A549 treated with Hydrocortisone at 1 μM for 4 hours (cell line): ENCODE measurements around the gene TMEM151B. TPM values are rescaled to one million over a fixed set of nuclear protein-coding genes. Genes with fewer than 3 reads are reported as not detected.

Experiments used
- total RNA-seq: library from RNA; stranded (reverse); fragments of 200-300 nt; extraction: Qiagen RNA extraction; gene quantifications from 5 replicates; pipeline ENCODE4 v1.2.3, GENCODE V29; 2022

TMEM151B gene
- total RNA-seq = 0.03 to 0.15 TPM (median 0.07 TPM) in 5 replicates

DNA sequence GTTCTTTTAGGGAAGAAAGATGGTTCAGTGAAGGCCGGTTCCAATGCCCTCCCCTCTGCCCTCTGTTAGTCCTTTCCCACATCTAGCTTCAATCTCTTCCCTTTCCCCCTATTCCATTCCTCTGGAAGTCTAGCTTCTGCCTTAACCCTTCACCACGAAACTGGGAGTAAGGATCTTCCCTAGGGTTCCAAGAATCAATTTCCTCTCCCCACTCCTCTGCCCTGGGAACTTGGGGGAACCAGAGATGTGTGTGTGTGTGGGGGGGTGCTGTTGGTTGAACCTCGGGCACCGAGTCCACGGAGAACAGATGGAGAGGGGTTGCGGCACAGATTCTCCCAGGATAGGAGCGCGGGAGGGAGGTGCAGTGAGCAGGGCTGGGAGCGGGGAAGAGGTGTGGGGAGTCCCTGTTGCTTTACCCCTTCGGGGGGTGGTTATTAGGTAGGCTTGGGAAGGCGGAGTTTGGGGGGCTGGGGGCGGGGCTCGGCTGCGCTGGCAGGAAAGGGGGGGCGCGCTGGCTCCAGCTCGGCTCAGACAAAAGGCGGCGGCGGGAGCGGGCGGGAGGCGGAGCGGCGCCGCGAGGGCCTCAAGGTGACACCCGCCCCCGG is at the start of gene TMEM151B:
TMEM151B (plus strand) TSS at position 530 of the 605 bp plus-strand sequence. CDS start 293 bp downstream, outside the sequence.

GRCh38 chr6:44223319-44224028 is 46.8 kb upstream of the TMEM151B start, which contains the start of gene SLC29A1:
SLC29A1 (plus strand) TSS chr6:44223595; CDS start chr6:44227314, 3,719 bp downstream.

GRCh38 chr6:44246663-44247337 is 23.4 kb upstream of the TMEM151B start, which contains the start of gene HSP90AB1:
HSP90AB1 (plus strand) TSS chr6:44247101; CDS start chr6:44248630, 1,529 bp downstream.

GRCh38 chr6:44257025-44257752 is 13.1 kb upstream of the TMEM151B start, which contains the start of gene SLC35B2:
SLC35B2 (minus strand) TSS chr6:44257528; CDS start chr6:44257410, 118 bp downstream.

GRCh38 chr6:44265007-44265721 is 5.1 kb upstream of the TMEM151B start, which contains the start of gene NFKBIE:
NFKBIE (minus strand) TSS chr6:44265551; CDS start chr6:44265346, 205 bp downstream.

GRCh38 chr6:44312901-44313788 is 42.9 kb downstream of the TMEM151B start, which contains the start of gene AARS2:
AARS2 (minus strand) TSS chr6:44313347; CDS start chr6:44313323, 24 bp downstream.

DNA sequence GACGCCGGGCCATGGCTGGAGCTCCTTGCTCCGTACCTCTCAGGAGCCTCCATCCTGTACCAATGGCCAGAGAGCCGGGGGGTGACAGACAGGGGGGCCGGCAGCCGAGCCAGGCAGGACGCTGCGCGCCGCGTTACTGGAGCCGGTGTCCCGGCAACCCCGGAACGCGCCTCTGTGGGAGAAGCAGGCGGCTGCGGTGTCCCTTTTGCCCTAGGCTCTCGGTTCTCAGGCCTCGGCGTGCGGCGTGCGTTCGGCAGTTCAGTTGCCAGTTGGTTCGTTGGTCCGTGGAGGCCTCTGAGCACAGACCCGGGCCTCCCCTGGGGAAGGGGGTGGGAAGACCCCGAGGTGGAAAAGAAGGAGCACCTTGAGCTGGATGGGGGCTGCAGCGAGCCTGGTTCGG is 72.2 kb downstream of the TMEM151B start, which contains the start of gene SPATS1:
SPATS1 (plus strand) TSS at position 162 of the 400 bp plus-strand sequence. CDS start 446 bp downstream, outside the sequence.

Other genes with a start within 250 kb of the TMEM151B start
- gene MRPL14, start 143.0 kb upstream of the TMEM151B start, total RNA-seq = 51.8 to 75.2 TPM (median 71.6 TPM) in 5 replicates
- 13.6 to 15.7 TPM (median 15.6 TPM) in 5 replicates for gene TMEM63B, start 142.9 kb upstream of the TMEM151B start, total RNA-seq
- gene CAPN11, start 111.6 kb upstream of the TMEM151B start, total RNA-seq = 0.05 to 0.06 TPM (median 0.05 TPM) in 3 of 5 replicates, not detected in the others
- not detected in 5 replicates for gene MYMX, start 53.5 kb upstream of the TMEM151B start, total RNA-seq
- 45.4 to 50.3 TPM (median 49.5 TPM) in 5 replicates for gene SLC29A1, start 46.9 kb upstream of the TMEM151B start, total RNA-seq
- 1,059 to 1,488 TPM (median 1,147 TPM) in 5 replicates for gene HSP90AB1, start 23.3 kb upstream of the TMEM151B start, total RNA-seq
- 57.5 to 65.5 TPM (median 63.5 TPM) in 5 replicates for gene SLC35B2, start 12.9 kb upstream of the TMEM151B start, total RNA-seq
- gene NFKBIE, start 4.9 kb upstream of the TMEM151B start, total RNA-seq = 6.4 to 9.7 TPM (median 8.4 TPM) in 5 replicates
- 6.2 to 7.6 TPM (median 6.6 TPM) in 5 replicates for gene AARS2, start 42.9 kb downstream of the TMEM151B start, total RNA-seq
- not detected in 5 replicates for gene SPATS1, start 72.2 kb downstream of the TMEM151B start, total RNA-seq
- gene CDC5L, start 117.3 kb downstream of the TMEM151B start, total RNA-seq = 10.6 to 18.1 TPM (median 12.1 TPM) in 5 replicates